NCI-H1092 treated with DMSO at 0.1 percent for 48 hours (cell line): ENCODE data around the gene KRT16.
"Not testable (repeated sequence)": the region's sequence is repeated elsewhere in the genome, so short reads cannot be mapped to it uniquely, and the experiment has no call there.

ENCODE experiments used
- DNase-seq: peaks from one replicate; lab custom pipeline; 2025; lab: John Stamatoyannopoulos, UW

KRT16 gene

DNA sequence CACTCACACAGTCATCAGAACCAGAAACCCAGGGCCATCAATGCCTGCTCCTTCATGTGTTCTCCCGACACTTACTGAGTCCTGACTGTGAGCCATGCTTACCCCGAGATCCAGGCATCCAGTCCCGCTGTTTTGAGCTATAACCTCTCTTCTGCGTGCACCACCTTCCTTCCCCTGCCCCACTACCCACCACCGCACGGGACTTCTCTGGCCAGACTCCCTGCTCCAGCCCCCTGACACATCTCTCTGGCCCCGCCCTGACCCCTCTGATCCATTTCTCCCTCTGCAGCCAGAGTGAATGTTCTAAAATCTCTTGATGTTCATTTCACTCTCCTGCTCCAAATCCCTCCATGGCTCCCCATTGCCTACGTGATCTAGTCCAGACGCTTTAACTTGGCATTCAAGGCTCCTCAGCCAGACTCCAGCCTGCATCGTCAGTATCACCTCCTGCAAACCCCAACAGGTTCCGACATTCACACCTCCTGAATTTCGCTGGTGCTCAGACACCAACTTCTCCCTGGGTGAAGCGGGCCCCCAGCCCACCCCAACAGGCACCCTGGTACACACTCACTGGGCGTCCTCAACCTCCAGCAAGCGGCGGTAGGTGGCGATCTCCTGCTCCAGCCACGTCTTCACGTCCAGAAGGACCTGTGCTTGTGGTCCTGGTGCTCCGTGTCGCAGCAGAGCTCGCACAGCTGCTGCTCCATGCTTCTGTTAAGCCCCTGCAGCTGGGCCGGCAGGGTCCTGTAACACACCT, 14.9 kb upstream of the KRT16 start:
- DNase-seq = no peak

DNA sequence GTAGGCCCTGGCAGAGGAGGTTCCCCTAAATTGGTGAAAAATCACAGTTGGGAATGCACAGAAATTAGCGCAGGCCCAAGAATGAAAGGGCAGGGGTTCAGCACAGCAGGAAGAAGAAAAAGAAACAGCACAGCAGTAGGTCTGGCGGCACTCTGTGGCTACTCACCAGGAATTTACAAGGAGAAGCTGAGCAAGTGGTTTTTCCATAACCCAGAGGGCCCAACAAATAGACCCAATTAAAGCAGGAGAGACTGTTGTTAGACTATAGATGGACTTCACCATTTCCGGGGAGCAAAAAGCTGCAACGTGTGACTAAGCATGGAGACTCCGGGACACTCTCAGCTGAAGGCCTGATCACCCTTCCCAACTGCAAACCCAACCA, 14.3 kb upstream of the KRT16 start:
- DNase-seq = not testable (repeated sequence)

DNA sequence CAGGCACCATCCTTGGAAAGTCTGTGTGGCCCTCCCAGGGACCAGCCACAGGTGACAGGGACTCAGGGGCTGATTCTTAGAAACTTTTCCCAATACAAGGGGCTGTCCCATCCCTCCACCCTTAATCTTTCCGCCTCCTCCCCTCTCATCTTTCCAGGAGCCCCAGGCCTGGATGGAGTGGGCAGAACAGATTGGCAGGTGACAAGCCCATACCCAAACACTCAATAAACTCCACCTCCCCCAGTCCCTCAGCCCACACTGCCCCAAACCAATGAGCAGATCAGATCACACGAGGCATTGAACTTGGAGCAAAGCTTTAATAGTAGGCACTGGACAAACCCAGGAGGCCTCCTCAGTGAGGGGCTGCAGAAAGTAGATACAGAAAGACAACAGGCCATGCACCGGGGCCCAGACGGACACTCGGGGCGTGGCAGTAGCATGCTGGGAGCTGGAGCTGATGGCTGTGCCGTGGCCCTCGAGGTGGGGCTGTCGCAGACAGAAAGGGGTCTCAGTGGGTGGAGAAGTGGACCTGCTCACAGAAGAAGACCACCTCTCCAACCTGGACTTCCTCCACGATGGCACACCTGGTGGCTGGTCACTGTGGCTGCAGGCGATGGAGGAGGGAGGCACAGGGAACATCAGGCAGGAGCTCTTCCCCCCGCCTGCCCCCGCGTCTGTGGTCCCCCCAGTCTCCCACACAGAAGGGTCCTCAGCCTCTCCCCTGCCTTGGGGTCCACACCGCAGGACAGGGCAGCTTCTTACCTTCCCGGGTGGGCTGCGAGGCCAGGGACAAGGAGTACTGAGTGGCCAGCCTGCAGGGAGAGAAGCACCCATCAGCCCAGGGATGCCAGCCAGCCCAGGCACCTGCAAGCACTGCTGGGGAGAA, 13.7 kb upstream of the KRT16 start:
- not testable (repeated sequence) for DNase-seq

DNA sequence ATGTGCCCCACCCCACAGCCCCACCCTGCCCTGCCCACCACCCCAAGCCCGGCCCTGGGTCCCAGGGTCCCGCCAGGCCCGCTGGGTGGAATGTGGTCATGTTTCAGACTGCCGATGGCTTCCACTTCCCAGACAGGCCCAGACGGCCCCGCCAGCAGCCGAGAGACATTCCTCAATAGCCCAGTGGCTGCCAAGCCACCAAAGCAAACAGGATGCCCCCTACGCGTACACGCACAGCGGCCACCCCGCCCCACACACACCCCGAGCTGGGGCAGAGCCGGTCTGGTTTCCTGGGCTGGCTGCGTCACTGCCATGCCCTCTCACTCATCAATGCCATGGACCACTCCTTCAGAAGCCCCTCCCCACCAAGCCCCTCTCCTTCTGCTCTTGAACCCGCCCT, 13.0 kb upstream of the KRT16 start:
- DNase-seq = no peak

DNA sequence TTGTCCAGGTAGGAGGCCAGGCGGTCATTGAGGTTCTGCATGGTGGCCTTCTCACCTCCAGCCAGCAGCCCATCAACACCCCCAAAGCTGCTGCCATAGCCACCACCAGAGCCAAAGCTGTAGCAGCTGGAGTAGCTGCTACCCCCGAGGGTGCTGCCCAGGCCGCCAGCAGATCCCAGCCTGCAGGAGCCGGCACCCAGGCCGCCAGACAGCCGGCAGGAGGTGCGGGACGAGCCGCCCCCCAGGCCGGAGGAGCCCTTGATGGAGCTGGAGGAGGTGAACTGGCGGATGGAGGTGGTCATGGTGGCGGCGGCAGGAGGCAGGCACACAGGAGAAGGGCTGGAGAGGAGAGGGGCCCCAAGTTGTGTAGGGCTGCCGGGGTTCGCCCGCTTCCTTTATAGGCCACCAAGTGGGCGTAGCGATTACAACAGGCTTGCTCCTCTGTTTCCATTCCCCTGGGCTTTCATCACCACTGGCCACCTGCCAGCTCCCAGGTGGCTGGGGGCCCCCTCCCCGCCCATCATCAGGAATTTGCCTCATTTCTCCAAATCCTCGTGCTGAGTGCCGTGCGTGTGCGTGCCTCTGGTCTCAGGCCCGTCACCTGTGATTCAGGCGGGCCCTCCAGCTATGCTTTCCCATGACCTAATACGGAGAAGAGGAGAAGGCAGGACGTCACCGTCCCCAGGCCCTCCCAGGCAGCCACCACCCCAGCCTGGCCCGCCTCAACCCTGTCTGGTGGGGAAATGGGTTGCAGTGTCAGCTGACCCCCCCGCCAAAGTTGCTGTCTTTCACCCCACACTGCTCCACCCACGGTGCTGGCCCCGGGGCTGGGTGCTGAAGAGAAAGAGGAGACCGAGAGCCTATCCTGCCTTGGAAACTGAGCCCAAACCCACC, 11.9 kb upstream of the KRT16 start, which contains the start of gene KRT17:
KRT17 (minus strand) TSS at position 368 of the 894 bp plus-strand sequence; CDS start at position 302, 66 bp downstream.
- no peak for DNase-seq

- not testable (repeated sequence) for DNase-seq
These were observed 10.8 kb upstream of the KRT16 start for GRCh38 chr17:41623184-41623861.

DNA sequence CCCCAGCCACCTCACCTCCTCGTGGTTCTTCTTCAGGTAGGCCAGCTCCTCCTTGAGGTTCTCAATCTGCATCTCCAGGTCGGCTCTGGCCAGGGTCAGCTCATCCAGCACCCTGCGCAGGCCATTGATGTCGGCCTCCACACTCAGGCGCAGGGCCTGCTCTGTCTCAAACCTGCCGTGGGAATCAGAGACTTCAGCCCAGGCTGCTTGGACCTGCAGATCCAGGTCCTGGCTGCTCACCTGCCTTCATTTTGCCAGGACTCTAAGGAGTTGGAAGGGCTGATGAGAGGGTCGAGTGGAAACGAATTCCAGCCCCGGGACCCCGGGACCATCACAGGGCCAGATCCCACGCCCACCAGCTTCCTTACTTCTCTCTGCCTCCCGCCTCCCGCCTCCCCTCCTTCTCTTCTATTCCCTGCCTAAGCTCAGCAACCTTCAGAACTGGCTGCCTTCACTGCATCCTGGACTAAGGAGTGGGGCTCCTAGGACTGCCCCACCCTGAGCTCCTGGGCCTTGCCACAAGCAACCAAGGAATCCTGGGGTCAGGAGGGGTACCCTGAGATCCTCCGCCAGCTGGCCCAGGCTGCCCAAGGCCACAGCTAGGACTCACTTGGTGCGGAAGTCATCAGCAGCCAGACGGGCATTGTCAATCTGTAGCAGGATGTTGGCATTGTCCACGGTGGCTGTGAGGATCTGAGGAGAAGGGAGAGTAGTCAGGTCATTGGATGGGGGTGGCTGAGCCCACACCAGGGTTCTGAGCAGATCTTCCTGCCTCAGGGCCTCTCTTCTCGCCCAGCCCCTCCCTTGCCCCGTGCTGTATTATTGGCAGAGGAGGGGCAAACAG, 10.0 kb upstream of the KRT16 start:
- not testable (repeated sequence) for DNase-seq

GRCh38 chr17:41621916-41622315, 9.3 kb upstream of the KRT16 start:
- DNase-seq = no peak

DNA sequence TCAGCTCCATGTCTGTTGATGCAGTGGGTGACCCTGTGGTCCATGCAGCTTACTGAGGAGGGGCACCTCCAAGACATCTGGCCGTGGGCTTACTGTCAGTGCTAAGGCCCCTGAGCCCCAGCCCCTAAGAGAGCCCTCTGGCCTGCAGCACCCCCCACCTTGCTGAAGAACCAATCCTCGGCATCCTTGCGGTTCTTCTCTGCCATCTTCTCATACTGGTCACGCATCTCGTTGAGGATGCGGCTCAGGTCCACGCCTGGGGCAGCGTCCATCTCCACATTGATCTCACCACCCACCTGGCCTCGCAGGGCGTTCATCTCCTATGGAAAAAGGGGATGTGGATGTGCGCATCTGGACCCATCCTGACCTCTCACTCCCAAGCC, 8.9 kb upstream of the KRT16 start:
- not testable (repeated sequence) for DNase-seq

- DNase-seq = no peak
These were observed 8.2 kb upstream of the KRT16 start for GRCh38 chr17:41620583-41621434.

GRCh38 chr17:41619927-41620582, 7.5 kb upstream of the KRT16 start:
- DNase-seq = not testable (repeated sequence)

DNA sequence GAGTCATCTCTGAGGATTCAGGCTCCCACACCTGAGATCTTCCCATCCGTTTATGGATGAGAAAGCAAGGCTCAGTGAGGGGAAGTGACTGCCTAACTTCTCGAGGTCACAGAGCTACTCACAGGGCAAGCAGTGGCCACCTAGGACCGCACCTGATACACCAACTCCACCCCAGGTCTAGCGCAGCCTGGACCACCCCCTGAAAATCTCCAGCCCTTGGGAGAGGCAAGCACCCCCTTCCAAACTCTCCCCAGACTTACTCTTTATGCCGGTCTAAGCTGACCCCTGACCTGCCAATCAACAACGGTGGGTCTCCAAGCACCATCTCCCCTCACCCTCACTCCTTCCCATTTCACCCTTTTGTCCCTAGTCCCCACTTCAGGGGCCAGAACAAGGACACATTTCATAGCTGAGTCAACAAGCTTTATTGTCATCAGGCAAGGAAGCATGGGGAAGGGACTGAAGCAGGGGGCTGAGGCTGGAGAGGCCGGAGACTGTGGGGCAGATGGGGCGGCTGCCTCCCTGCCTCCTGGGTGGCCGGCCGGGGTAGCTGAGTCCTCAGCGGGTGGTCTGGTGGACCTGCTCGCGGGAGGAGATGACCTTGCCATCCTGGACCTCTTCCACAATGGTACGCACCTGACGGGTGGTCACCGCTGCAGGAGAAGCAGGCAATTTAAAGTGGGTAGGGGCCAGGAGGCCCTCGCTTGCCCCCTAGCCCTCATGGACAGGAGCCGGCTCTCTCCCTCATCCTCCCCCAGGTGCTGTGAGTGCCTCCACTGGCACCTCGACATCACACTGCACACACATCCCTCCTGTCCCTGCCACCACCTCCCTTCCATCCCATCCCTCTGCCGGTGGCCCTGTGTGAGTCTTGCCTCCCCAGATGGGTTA, 6.7 kb upstream of the KRT16 start:
- DNase-seq = no peak

DNA sequence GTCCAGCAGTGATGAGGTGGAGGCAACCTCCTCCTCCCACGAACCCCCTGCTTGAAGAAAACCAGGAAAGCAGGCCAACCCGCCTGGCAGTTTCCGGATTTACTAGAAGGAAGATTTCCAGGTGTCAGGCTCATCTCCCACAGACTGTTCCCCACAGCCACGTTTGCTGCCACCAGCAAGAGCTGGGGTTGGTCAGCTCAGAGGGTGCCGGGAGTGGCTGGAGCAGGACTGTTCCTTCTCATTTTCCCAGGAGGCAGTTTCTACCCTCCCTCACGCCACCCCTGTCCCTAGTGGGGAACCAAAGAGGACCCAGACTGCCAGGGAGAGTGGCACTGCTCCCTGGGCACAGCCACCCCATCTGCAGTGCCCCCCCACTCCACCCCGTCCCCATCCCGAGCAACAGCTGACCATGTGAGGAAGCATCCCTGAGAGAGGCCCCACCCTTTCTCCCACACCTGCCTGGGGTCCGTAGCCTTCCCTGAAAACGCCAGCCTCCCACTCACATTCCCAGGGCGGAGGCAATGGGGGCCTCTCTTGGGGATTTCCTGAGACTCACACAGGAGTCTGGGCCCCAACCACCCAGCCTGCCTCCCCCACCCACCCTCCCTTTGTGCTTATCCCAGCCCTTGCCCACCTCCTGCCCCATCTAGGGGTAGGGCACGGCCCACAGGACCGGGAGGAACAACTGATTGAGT, 5.9 kb upstream of the KRT16 start:
- no peak for DNase-seq

- no peak for DNase-seq
These were observed 5.1 kb upstream of the KRT16 start for GRCh38 chr17:41617698-41618097.

GRCh38 chr17:41617136-41617535, 4.6 kb upstream of the KRT16 start:
- DNase-seq = no peak

DNA sequence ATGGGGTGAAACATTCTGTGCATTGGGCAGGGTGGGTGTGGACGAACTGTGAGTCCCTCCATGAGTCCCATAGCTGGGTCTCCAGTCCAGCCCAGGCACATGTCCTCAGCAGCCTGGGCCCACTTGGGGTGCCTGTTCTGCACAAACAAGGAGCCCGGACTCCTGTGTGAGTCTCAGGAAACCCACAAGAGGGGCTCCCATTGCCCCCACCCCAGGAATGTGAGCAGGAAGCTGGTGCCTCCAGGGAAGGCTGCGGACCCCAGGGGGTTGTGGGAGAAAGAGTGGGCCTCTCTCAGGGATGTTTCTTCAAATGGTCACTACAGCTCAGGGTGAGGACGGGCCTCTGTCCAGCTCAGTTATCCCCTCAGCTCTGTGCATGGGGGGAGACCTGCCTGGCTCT, 3.9 kb upstream of the KRT16 start:
- not testable (repeated sequence) for DNase-seq

GRCh38 chr17:41615454-41615853, 2.9 kb upstream of the KRT16 start:
- no peak for DNase-seq
